Osteoblast (primary cell): ENCODE measurements around the gene REEP6. TPM values are rescaled to one million over a fixed set of nuclear protein-coding genes. Genes with fewer than 3 reads are reported as not detected.
A peak's percentile ranks its signal among the peaks of the same experiment; 100 is the strongest.
"Not testable (repeated sequence)": the region's sequence is repeated elsewhere in the genome, so short reads cannot be mapped to it uniquely, and the experiment has no call there.

Experiments used
- DNase-seq: peaks from one replicate; pipeline ENCODE4 v3.0.0; 2011; ENCODE audit warnings: low spot score, mixed read lengths; ENCODE audit not compliant: insufficient read length; ENCODE audit errors: missing footprints
- H2AFZ ChIP-seq: 2 replicates; pipeline ENCODE4 v1.6.0; 2011; ENCODE audit warnings: mild to moderate bottlenecking, low read length
- H3K27ac ChIP-seq: 2 replicates; pipeline ENCODE4 v1.5.1; 2011; ENCODE audit warnings: mild to moderate bottlenecking, low read depth, low read length, moderate library complexity
- H3K27me3 ChIP-seq: 2 replicates; pipeline ENCODE4 v1.6.0; 2012; ENCODE audit warnings: mild to moderate bottlenecking, control low read depth, inconsistent platforms, low read length, moderate library complexity; ENCODE audit not compliant: insufficient read depth
- H3K36me3 ChIP-seq: 2 replicates; pipeline ENCODE4 v1.5.1; 2011; ENCODE audit warnings: mild to moderate bottlenecking, low read length, control low read depth, moderate library complexity; ENCODE audit not compliant: insufficient read depth
- H3K4me1 ChIP-seq: 2 replicates; pipeline ENCODE4 v1.5.1; 2011; ENCODE audit warnings: mild to moderate bottlenecking, low read length, control low read depth, moderate library complexity; ENCODE audit not compliant: insufficient read depth
- H3K4me2 ChIP-seq: 2 replicates; pipeline ENCODE4 v1.6.0; 2011; ENCODE audit warnings: mild to moderate bottlenecking, low read length; ENCODE audit not compliant: insufficient read depth
- H3K4me3 ChIP-seq: fragments of 200-600 bp; sonication (generic); 3 replicates; pipeline ENCODE4 v1.5.1; 2012; ENCODE audit warnings: mild to moderate bottlenecking, low read length, inconsistent platforms; ENCODE audit not compliant: insufficient read depth
- H3K79me2 ChIP-seq: 2 replicates; pipeline ENCODE4 v1.6.0; 2012; ENCODE audit warnings: mild to moderate bottlenecking, low read length, control low read depth, inconsistent platforms; ENCODE audit not compliant: insufficient read depth
- H3K9me3 ChIP-seq: 2 replicates; pipeline ENCODE4 v1.5.1; 2011; ENCODE audit warnings: low read depth, low read length, control low read depth
- H4K20me1 ChIP-seq: 2 replicates; pipeline ENCODE4 v1.6.0; 2012; ENCODE audit warnings: mild to moderate bottlenecking, low read length, control low read depth; ENCODE audit not compliant: insufficient read depth
- CTCF ChIP-seq: IDR thresholded peaks from 2 replicates; pipeline ENCODE4 v1.5.1; 2011; ENCODE audit warnings: mild to moderate bottlenecking, low read depth, low read length, moderate library complexity; ENCODE audit errors: extremely low read depth
- total RNA-seq: library from RNA; depleted of rRNA; stranded (reverse); fragments of >200 nt; gene quantifications from 2 replicates; pipeline ENCODE4 v1.2.3, GENCODE V29; 2012

The REEP6 gene
- total RNA-seq, 1 donor, result 1.8 TPM

- H4K20me1 ChIP-seq, result no peaks in the 10 kb centered on the region
- H3K79me2 ChIP-seq, result no peaks in the 10 kb centered on the region
- H2AFZ ChIP-seq, result peak overlapping the region; percentile 51
- H3K27ac ChIP-seq, result no peak overlapping the region
- no peak overlapping the region for H3K4me3 ChIP-seq
- peaks cover 8% of the 10 kb centered on the region for H3K27me3 ChIP-seq
- H3K4me2 ChIP-seq, result no peak overlapping the region
- peak; percentile 69 for DNase-seq
- H3K36me3 ChIP-seq, result no peaks in the 10 kb centered on the region
- no peak for TF ChIP-seq CTCF
- no peaks in the 10 kb centered on the region for H3K4me1 ChIP-seq
- no peaks in the 10 kb centered on the region for H3K9me3 ChIP-seq
Observed at GRCh38 chr19:1538978-1539377, 48.0 kb downstream of the REEP6 start.

GRCh38 chr19:1539749-1540148 lies 48.8 kb downstream of the REEP6 start:
- H2AFZ ChIP-seq, H3K9me3 ChIP-seq, H3K36me3 ChIP-seq, H3K79me2 ChIP-seq, H4K20me1 ChIP-seq, H3K4me1 ChIP-seq, H3K27ac ChIP-seq, H3K4me3 ChIP-seq, DNase-seq, H3K4me2 ChIP-seq, H3K27me3 ChIP-seq: not testable (repeated sequence)

- no peak for TF ChIP-seq CTCF
- Histone ChIP-seq H2AFZ (no peak overlapping the region), H3K36me3 (no peaks in the 10 kb centered on the region), H3K79me2 (no peaks in the 10 kb centered on the region), H3K4me1 (no peaks in the 10 kb centered on the region), H3K27me3 (peaks cover 8% of the 10 kb centered on the region), H3K9me3 (no peaks in the 10 kb centered on the region), H4K20me1 (no peaks in the 10 kb centered on the region), H3K4me2 (no peak overlapping the region), H3K4me3 (no peak overlapping the region), H3K27ac (no peak overlapping the region)
- peak; percentile 80 for DNase-seq
Observed at GRCh38 chr19:1540365-1540925, 49.5 kb downstream of the REEP6 start.

Other genes with a start within 250 kb of the REEP6 start
- 12.4 and 13.8 TPM in 2 replicates for gene ATP5F1D, start 249.4 kb upstream of the REEP6 start, total RNA-seq
- gene MIDN, start 242.6 kb upstream of the REEP6 start, total RNA-seq, result 14.4 and 19.9 TPM in 2 replicates
- 300 and 380 TPM in 2 replicates for gene CIRBP, start 221.8 kb upstream of the REEP6 start, total RNA-seq
- 21.8 and 25.0 TPM in 2 replicates for gene FAM174C, start 215.7 kb upstream of the REEP6 start, total RNA-seq
- gene EFNA2, start 205.3 kb upstream of the REEP6 start, total RNA-seq, result not detected in 2 replicates
- gene NDUFS7, start 107.3 kb upstream of the REEP6 start, total RNA-seq, result 40.4 and 46.0 TPM in 2 replicates
- 25.0 and 29.2 TPM in 2 replicates for gene GAMT, start 89.6 kb upstream of the REEP6 start, total RNA-seq
- 40.9 and 44.5 TPM in 2 replicates for gene DAZAP1, start 83.6 kb upstream of the REEP6 start, total RNA-seq
- gene RPS15, start 52.8 kb upstream of the REEP6 start, total RNA-seq, result 304 and 318 TPM in 2 replicates
- gene APC2, start 41.1 kb upstream of the REEP6 start, total RNA-seq, result 0.29 and 0.36 TPM in 2 replicates
- 28.9 and 30.0 TPM in 2 replicates for gene C19orf25, start 12.0 kb upstream of the REEP6 start, total RNA-seq
- 1.4 and 2.4 TPM in 2 replicates for gene PCSK4, start 831 bp upstream of the REEP6 start, total RNA-seq
- 0.29 and 1.1 TPM in 2 replicates for gene ADAMTSL5, start 21.8 kb downstream of the REEP6 start, total RNA-seq
- gene PLK5, start 32.9 kb downstream of the REEP6 start, total RNA-seq, result under 0.01 TPM in 1 of 2 replicates, not detected in the other
- gene MEX3D, start 77.1 kb downstream of the REEP6 start, total RNA-seq, result 38.0 and 47.0 TPM in 2 replicates
- gene MBD3, start 101.7 kb downstream of the REEP6 start, total RNA-seq, result 76.9 and 78.5 TPM in 2 replicates
- gene UQCR11, start 114.3 kb downstream of the REEP6 start, total RNA-seq, result 37.4 and 39.4 TPM in 2 replicates
- 46.6 and 55.0 TPM in 2 replicates for gene TCF3, start 161.4 kb downstream of the REEP6 start, total RNA-seq